Thymus (tissue), 11 donors: ENCODE results near the gene GRID2. TPM values are rescaled to one million over a fixed set of nuclear protein-coding genes. Genes with fewer than 3 reads are reported as not detected.
"Not testable (repeated sequence)": the region's sequence is repeated elsewhere in the genome, so short reads cannot be mapped to it uniquely, and the experiment has no call there.

Source experiments
- DNase-seq, 9 donors: peaks; one replicate each; pipeline ENCODE4 v3.0.0-alpha.2; 2013; ENCODE audit warnings: low spot score in 9 of 9, low read depth in 6 of 9, missing footprints in 1 of 9
- H3K27ac ChIP-seq, 2 donors: one replicate each; pipeline ENCODE4 v1.5.1; 2013; ENCODE audit warnings: control low read depth in 1 of 2, low read depth in 1 of 2, low read length in 1 of 2, mild to moderate bottlenecking in 1 of 2, moderate library complexity in 1 of 2
- H3K27me3 ChIP-seq, 2 donors: one replicate each; pipeline ENCODE4 v1.5.1; 2013; ENCODE audit warnings: low read length in 1 of 2; ENCODE audit not compliant: control insufficient read depth in 2 of 2, insufficient read depth in 1 of 2
- H3K36me3 ChIP-seq, 2 donors: one replicate each; pipeline ENCODE4 v1.5.1; 2013; ENCODE audit warnings: low read length in 1 of 2, mild to moderate bottlenecking in 1 of 2, moderate library complexity in 1 of 2; ENCODE audit not compliant: control insufficient read depth in 2 of 2, insufficient read depth in 2 of 2
- H3K4me1 ChIP-seq, 2 donors: one replicate each; pipeline ENCODE4 v1.5.1; 2013; ENCODE audit warnings: low read length in 2 of 2; ENCODE audit not compliant: control insufficient read depth in 2 of 2, insufficient read depth in 2 of 2
- H3K4me3 ChIP-seq, 2 donors: one replicate each; pipeline ENCODE4 v1.5.1; 2013; ENCODE audit warnings: low read length in 2 of 2, control low read depth in 1 of 2, mild to moderate bottlenecking in 1 of 2
- H3K9me3 ChIP-seq, 2 donors: one replicate each; pipeline ENCODE4 v1.5.1; 2013; ENCODE audit warnings: low read length in 1 of 2, mild to moderate bottlenecking in 1 of 2; ENCODE audit not compliant: control insufficient read depth in 2 of 2, insufficient read depth in 1 of 2
- WGBS: extraction: QIAGEN DNeasy Blood & Tissue Kit; methylation state at CpG from one replicate; pipeline ENCODE4 v1.1.7; 2013; 5-methylcytosine and 5-hydroxymethylcytosine counted together
- polyA plus RNA-seq: library from polyadenylated mRNA; stranded (reverse); fragments of 200-250 nt; gene quantifications from one replicate; pipeline ENCODE4 v1.2.3, GENCODE V29; 2013
- total RNA-seq: library from RNA; stranded (reverse); fragments of 120-200 nt; gene quantifications from one replicate; pipeline ENCODE4 v1.2.4, GENCODE V29; 2013
- donor health status: healthy.

GRID2 gene
- total and polyA plus RNA-seq, 2 donors = 0.05 to 0.09 TPM

DNA sequence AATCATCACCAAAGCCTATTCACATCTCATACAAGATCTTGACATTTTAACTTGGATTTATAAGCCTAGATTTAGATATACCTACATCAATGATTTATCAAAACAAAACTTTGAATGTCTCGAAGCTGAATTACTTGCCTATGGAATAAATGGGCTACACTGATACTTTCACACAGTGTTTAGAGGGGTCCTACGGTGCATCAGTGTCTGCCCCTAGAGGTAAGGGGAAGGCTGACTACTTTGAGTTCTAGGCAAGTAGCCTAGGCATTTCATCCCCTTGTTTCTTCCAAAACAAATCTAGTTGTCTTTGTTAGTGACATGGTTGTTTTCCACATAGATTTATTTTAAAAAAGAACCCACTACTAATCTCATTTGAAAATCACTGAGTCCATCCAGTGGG is 1366.7 kb downstream of the GRID2 start:
- 93% methylated on average over 2 of the region's 2 CpGs for WGBS
- no peak overlapping the region for H3K27ac ChIP-seq
- H3K4me1 ChIP-seq = no peaks in the 10 kb centered on the region
- no peaks in the 10 kb centered on the region for H3K36me3 ChIP-seq
- no peaks in the 10 kb centered on the region for H3K27me3 ChIP-seq
- DNase-seq = no peak
- no peaks in the 10 kb centered on the region for H3K9me3 ChIP-seq
- H3K4me3 ChIP-seq = no peak overlapping the region

GRCh38 chr4:93671093-93671492 is 1367.3 kb downstream of the GRID2 start:
- Histone ChIP-seq H3K9me3 (no peaks in the 10 kb centered on the region), H3K27me3 (no peaks in the 10 kb centered on the region), H3K36me3 (no peaks in the 10 kb centered on the region), H3K4me1 (no peaks in the 10 kb centered on the region), H3K4me3 (no peak overlapping the region), H3K27ac (no peak overlapping the region)
- DNase-seq = no peak
- WGBS = 97% methylated on average over 3 of the region's 3 CpGs

GRCh38 chr4:93676937-93677336 is 1373.2 kb downstream of the GRID2 start:
- not testable (repeated sequence) for H3K27ac ChIP-seq, DNase-seq, H3K4me1 ChIP-seq, H3K9me3 ChIP-seq, H3K36me3 ChIP-seq, H3K27me3 ChIP-seq, H3K4me3 ChIP-seq
- WGBS = 92% methylated on average over 13 of the region's 16 CpGs

DNA sequence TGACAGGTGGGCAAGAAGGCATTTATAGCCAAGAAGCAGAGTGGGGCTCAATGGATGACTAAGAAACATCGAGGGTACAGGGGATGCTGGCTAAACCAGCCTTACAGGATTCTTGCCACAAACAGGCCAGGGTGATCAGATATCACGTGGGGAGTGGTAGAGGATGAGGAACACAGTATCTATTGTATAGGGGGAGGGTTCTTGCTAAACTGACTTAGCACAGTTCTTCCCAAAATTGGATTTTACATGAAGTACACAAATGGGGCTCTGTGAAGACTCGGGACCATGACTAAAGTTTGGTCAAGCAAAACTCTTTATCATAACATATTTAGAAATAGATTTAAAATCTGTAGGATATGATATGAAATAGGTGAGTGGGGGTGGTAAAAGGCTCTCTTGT is 1380.8 kb downstream of the GRID2 start:
- no peaks in the 10 kb centered on the region for H3K4me1 ChIP-seq
- 71% methylated on average over 3 of the region's 3 CpGs for WGBS
- H3K27me3 ChIP-seq = no peaks in the 10 kb centered on the region
- H3K4me3 ChIP-seq = no peak overlapping the region
- no peaks in the 10 kb centered on the region for H3K36me3 ChIP-seq
- no peak overlapping the region for H3K27ac ChIP-seq
- no peak for DNase-seq
- no peaks in the 10 kb centered on the region for H3K9me3 ChIP-seq

DNA sequence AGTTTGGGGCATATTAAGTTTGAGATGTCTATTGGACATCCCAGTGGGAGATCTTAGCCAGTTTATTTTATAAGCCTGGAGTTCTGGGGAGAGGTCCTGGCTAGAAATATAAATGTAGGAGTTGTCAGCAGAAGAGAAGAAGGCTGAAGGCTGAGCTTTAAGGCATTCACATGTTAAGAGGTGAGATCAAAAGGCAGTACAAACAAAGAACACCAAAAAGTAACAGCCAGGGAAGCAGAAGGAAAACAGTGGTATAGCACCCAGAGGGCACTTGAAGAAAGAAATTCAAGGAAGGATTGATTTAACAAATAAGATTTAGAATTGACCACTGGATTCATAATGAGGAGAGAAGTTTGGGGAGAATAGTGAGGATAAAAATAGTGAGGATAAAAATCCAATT is 1383.5 kb downstream of the GRID2 start:
- Histone ChIP-seq H3K9me3 (no peaks in the 10 kb centered on the region), H3K4me3 (no peak overlapping the region), H3K36me3 (no peaks in the 10 kb centered on the region), H3K27me3 (no peaks in the 10 kb centered on the region), H3K4me1 (no peaks in the 10 kb centered on the region), H3K27ac (no peak overlapping the region)
- DNase-seq = no peak

DNA sequence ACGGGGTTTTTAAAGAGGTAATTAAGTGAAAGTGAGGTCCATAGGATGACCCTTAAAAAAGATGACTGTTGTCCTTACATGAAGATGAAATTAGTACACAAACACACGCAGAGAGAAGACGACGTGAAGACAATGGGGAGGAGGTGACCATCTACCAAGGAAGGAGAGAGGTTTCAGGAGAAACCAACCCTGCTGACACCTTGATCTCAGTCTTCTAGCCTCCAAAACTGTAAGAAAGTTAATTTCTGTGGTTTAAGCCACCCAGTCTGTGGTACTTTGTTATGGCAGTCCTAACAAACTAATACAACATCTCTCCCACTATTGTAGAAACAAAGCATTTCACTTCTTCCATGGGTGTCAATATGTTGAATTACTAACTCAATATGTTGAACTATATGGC is 1385.2 kb downstream of the GRID2 start:
- Histone ChIP-seq H3K27me3 (no peaks in the 10 kb centered on the region), H3K27ac (no peak overlapping the region), H3K4me1 (no peaks in the 10 kb centered on the region), H3K4me3 (no peak overlapping the region), H3K36me3 (no peaks in the 10 kb centered on the region), H3K9me3 (no peaks in the 10 kb centered on the region)
- WGBS = 98% methylated on average over 4 of the region's 4 CpGs
- DNase-seq = no peak

GRCh38 chr4:93693141-93693540 is 1389.4 kb downstream of the GRID2 start:
- Histone ChIP-seq H3K27ac (no peak overlapping the region), H3K27me3 (no peaks in the 10 kb centered on the region), H3K9me3 (no peaks in the 10 kb centered on the region), H3K36me3 (no peaks in the 10 kb centered on the region), H3K4me3 (no peak overlapping the region), H3K4me1 (no peaks in the 10 kb centered on the region)
- no peak for DNase-seq
- WGBS = 79% methylated on average over 3 of the region's 3 CpGs

DNA sequence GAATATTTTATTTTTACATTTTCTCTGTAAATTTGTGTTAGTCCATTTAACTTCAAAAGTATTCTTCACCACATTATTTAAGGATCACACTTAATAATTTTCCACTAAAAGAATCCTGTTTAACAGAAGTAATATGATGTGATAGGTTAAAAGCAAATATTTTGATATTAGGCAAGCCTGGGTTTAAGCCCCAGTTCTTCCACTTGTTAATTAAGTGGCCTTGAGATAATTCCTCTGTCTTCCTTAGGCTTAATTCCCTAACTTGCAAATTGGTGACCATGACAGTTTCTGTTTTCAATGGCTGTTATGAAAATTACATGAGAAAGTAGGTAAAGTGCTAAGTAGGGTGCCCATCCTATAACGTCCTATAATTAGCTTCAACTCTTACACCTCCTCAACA is 1394.9 kb downstream of the GRID2 start:
- Histone ChIP-seq H3K4me3 (no peak overlapping the region), H3K27ac (no peak overlapping the region), H3K36me3 (no peaks in the 10 kb centered on the region), H3K27me3 (no peaks in the 10 kb centered on the region), H3K9me3 (no peaks in the 10 kb centered on the region), H3K4me1 (no peaks in the 10 kb centered on the region)
- WGBS = 88% methylated on average over 1 of the region's 1 CpG
- DNase-seq = no peak

DNA sequence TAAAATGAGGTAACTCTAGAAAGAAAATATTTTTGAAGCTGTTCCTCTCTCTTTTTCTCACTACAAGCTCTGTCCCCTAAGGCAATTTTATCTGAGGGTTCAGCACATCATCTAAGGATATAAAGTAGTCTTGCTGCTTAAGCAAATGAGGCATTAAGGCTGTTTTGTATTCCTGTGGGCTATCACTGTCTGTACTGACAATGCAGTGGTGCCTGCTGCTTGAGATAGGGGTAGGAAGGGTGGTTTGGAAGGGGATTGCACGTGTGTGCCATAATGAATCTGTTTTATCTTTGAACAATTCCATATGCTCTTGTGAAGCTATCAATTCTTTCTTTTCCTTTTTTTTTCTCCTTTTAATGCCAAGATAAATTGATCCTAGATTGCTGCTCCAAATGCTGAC is 1396.8 kb downstream of the GRID2 start:
- H3K4me3 ChIP-seq = no peak overlapping the region
- H3K4me1 ChIP-seq = no peaks in the 10 kb centered on the region
- 68% methylated on average over 1 of the region's 1 CpG for WGBS
- no peaks in the 10 kb centered on the region for H3K36me3 ChIP-seq
- no peak overlapping the region for H3K27ac ChIP-seq
- H3K9me3 ChIP-seq = no peaks in the 10 kb centered on the region
- no peaks in the 10 kb centered on the region for H3K27me3 ChIP-seq
- DNase-seq = no peak
